Pancreas (tissue), 10 donors: ENCODE data around the gene CCDC174. TPM values are rescaled to one million over a fixed set of nuclear protein-coding genes. Genes with fewer than 3 reads are reported as not detected.

Experiments used
- ATAC-seq, 4 donors: fragments of 200-7000 bp; cut with Tn5 transposase; one replicate each; pipeline versions ENCODE4 v1.8.0 to v1.9.1; 2020; ENCODE audit warnings: mild to moderate bottlenecking in 4 of 4, moderate library complexity in 4 of 4
- DNase-seq, 6 donors: peaks; one replicate each; pipeline ENCODE4 v3.0.0-alpha.2; 2020
- FAIRE-seq: peaks from 2 replicates; lab custom pipeline; 2012; peaks lifted over from hg19 to GRCh38; lab: Jason Lieb, UNC
- H3K27ac ChIP-seq, 4 donors: fragments of 200-600 bp; sonication (generic); 1 replicate in 3 of 4; 2 replicates in 1 of 4; pipeline versions ENCODE4 v1.5.0 to v1.8.0; 2020
- H3K27me3 ChIP-seq, 4 donors: fragments of 200-600 bp; one replicate each; pipeline ENCODE4 v1.8.0; 2021
- H3K36me3 ChIP-seq, 3 donors: fragments of 200-600 bp; sonication (generic) in 1 of 3; one replicate each; pipeline versions ENCODE4 v1.5.0 to v1.8.0; 2020 to 2021
- H3K4me1 ChIP-seq, 3 donors: fragments of 200-600 bp; one replicate each; pipeline ENCODE4 v1.8.0; 2021
- H3K4me3 ChIP-seq, 4 donors: fragments of 200-600 bp; sonication (generic) in 2 of 4; one replicate each; pipeline versions ENCODE4 v1.5.0 to v1.8.0; 2020 to 2021
- H3K9me3 ChIP-seq, 4 donors: fragments of 200-600 bp; one replicate each; pipeline ENCODE4 v1.8.0; 2021
- WGBS, 2 donors: extraction: QIAGEN DNeasy Blood & Tissue Kit; methylation state at CpG; one replicate each; pipeline ENCODE4 v1.1.7; 2013; 5-methylcytosine and 5-hydroxymethylcytosine counted together
- intact Hi-C, 3 donors: fragments of 100-400 bp; cut with DNase I; formaldehyde crosslinking; loops; one replicate each; pipeline versions ENCODE4 v1.11.1 to v1.14.2; 2022
- polyA plus RNA-seq, 2 donors: library from polyadenylated mRNA; stranded (reverse); fragments of 200-250 nt; gene quantifications; one replicate each; pipeline ENCODE4 v1.2.3, GENCODE V29; 2013
- total RNA-seq, 6 donors: library from RNA; stranded (reverse); fragmentation: NEBNext Ultra II Directional in 4 of 6; extraction: Animal tissue kit (Norgen Biotek cat#: 25700) in 4 of 6; gene quantifications; one replicate each; pipeline versions ENCODE4 v1.2.1 to v1.2.4, GENCODE V29; 2021 to 2023
- TF ChIP-seq, protein P1 (sequence below), 4 donors: fragments of 200-600 bp; sonication (generic) in 3 of 4; IDR thresholded peaks; one replicate each; pipeline versions ENCODE4 v1.5.0 to v1.8.0; 2021; ENCODE audit warnings: antibody characterized with exemption in 4 of 4
- donor health status: healthy with polysubstance abuse.
- donor health status: DM: no; HTN: no; CAD: no; lungs with moderate emphysema.
- donor health status: DM: no; HTN: no; CAD: no.
- donor health status: control.
- donor health status: control.
- donor health status: Bipolar disorder and iron deficiency.
- donor health status: DM: yes; HTN: yes; CAD: no.
- donor health status: DM: no; HTN: no; CAD: no.
- donor health status: DM: no; HTN: no; CAD: no.
- donor health status: DM: yes; HTN: yes; CAD: no.

The CCDC174 gene
- total and polyA plus RNA-seq, 8 donors, result 7.2 to 18.1 (median 12.5) TPM

DNA sequence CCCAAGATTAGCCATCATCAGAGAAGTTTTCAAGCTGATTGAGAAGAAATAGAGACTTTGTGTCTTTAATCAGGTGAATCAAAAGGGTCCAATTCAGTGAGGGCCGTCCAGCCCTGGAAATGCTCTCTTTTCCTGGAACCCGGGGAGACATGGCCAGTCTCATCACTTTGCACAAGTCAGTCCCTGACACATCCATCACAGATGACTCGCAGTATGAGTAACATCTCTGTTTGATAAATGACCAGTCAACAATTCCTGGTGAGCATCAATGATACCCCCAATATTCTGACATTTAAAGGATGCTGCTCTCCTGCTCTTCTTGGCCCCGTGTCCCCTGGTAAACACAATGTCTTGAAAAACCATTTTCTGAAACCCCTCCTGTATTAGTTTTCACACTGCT is 50.1 kb downstream of the CCDC174 start:
- no peaks in the 10 kb centered on the region for H3K27me3 ChIP-seq
- intact Hi-C loops, result no loop called here
- no peak overlapping the region for H3K4me3 ChIP-seq
- H3K4me1 ChIP-seq, result no peaks in the 10 kb centered on the region
- TF ChIP-seq, protein P1, sequence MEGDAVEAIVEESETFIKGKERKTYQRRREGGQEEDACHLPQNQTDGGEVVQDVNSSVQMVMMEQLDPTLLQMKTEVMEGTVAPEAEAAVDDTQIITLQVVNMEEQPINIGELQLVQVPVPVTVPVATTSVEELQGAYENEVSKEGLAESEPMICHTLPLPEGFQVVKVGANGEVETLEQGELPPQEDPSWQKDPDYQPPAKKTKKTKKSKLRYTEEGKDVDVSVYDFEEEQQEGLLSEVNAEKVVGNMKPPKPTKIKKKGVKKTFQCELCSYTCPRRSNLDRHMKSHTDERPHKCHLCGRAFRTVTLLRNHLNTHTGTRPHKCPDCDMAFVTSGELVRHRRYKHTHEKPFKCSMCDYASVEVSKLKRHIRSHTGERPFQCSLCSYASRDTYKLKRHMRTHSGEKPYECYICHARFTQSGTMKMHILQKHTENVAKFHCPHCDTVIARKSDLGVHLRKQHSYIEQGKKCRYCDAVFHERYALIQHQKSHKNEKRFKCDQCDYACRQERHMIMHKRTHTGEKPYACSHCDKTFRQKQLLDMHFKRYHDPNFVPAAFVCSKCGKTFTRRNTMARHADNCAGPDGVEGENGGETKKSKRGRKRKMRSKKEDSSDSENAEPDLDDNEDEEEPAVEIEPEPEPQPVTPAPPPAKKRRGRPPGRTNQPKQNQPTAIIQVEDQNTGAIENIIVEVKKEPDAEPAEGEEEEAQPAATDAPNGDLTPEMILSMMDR (IDR thresholded peaks at IDR 0.05), result no peak
- no peak for FAIRE-seq
- no peaks in the 10 kb centered on the region for H3K36me3 ChIP-seq
- WGBS, 2 donors, result 79 to 85% methylated on average over 4 of the region's 4 CpGs
- H3K27ac ChIP-seq, result no peak overlapping the region
- no peaks in the 10 kb centered on the region for H3K9me3 ChIP-seq
- no peak for ATAC-seq
- DNase-seq, result no peak

DNA sequence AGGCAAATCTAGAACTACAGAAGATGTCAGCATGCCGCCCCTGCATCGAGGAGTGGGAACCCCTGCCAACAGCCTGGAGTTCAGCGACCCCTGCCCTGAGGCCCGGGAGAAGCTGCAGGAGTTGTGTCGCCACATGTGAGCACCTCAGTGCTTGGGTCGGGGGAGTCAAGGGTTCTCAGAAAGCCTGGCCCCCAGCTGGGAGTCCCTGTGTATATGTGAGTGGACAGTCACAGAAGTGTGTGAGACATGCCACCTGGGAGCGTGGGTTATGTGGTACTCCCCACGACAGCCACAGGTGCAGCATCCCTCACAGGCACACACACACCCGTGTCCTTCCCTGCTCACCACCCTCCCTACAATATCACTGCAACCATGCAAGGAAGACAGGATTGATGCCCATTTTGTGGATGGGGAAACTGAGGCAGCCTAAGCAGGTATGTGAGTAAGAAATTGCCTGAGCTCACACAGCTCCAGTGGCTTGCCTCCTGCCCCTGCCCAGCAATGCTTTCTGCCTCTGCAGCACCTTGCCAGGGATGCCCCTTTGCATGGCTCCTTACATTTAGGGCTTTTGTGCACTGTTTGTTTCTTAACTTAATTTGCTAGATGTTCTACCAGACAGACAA is 51.7 kb downstream of the CCDC174 start:
- FAIRE-seq (no peak), DNase-seq (no peak)
- no peak overlapping the region for H3K27ac ChIP-seq

DNA sequence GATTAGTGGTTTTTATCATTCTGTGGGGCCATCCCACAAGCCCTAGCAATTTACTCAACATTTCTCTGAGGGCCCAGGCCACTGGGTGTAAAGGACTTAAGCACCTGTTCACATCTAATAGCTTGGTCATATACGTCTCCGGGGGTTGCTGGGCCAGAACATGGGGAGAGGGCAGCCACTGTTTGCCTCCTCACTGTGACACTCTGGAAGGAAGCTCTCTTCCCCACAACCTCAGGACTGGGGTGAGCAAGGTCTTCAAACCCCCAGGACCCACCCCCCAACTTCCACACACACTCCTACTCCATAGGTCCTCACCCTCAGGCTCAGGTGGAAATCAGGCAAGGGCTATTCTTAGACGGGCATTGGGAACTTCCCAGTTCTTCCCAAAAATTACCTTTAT is 52.2 kb downstream of the CCDC174 start:
- 83 to 87% methylated on average over 3 of the region's 3 CpGs for WGBS, 2 donors
- FAIRE-seq, result no peak

More for the DNA sequence above, 51.7 kb downstream of the CCDC174 start:
- intact Hi-C loops, result no loop called here
- Histone ChIP-seq H3K4me1 (no peaks in the 10 kb centered on the region), H3K27me3 (no peaks in the 10 kb centered on the region), H3K36me3 (no peaks in the 10 kb centered on the region), H3K9me3 (no peaks in the 10 kb centered on the region), H3K4me3 (no peak overlapping the region)
- TF ChIP-seq, protein P1 (IDR thresholded peaks at IDR 0.05), result no peak
- no peak for ATAC-seq
- 82 to 88% methylated on average over 9 of the region's 9 CpGs for WGBS, 2 donors

DNA sequence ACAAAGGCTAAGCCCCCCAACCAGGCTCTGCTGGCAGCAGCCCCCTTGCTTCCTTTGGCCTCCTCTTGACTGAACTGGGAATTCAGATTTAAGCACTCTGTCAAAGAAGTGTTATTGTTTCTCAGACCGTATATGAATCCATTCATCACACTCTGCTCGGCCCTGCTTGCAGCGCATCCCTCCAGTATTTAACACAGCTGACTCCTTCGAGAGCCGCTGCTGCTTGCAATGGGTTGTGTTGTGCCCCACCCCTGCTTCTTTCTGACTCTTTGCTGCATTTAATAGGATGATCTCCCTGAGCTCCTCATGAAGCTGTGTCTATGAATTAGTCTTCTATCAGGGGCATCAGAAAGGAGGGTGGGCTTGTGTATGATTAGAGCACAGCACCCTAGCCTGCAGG is 54.5 kb downstream of the CCDC174 start:
- H3K4me1 ChIP-seq, result no peaks in the 10 kb centered on the region
- intact Hi-C loops, result no loop called here
- no peaks in the 10 kb centered on the region for H3K27me3 ChIP-seq
- H3K36me3 ChIP-seq, result no peaks in the 10 kb centered on the region
- no peak overlapping the region for H3K4me3 ChIP-seq
- DNase-seq (no peak), FAIRE-seq (no peak), ATAC-seq (no peak)
- H3K9me3 ChIP-seq, result no peaks in the 10 kb centered on the region
- 78 to 84% methylated on average over 5 of the region's 5 CpGs for WGBS, 2 donors
- no peak overlapping the region for H3K27ac ChIP-seq
- TF ChIP-seq, protein P1 (IDR thresholded peaks at IDR 0.05), result no peak

More for the DNA sequence above, 52.2 kb downstream of the CCDC174 start:
- TF ChIP-seq, protein P1 (IDR thresholded peaks at IDR 0.05), result no peak
- ATAC-seq (no peak), DNase-seq (no peak)
- H3K4me3 ChIP-seq, result no peak overlapping the region
- no peaks in the 10 kb centered on the region for H3K36me3 ChIP-seq
- no peaks in the 10 kb centered on the region for H3K9me3 ChIP-seq
- intact Hi-C loops, result no loop called here
- no peaks in the 10 kb centered on the region for H3K4me1 ChIP-seq
- H3K27me3 ChIP-seq, result no peaks in the 10 kb centered on the region
- H3K27ac ChIP-seq, result no peak overlapping the region

DNA sequence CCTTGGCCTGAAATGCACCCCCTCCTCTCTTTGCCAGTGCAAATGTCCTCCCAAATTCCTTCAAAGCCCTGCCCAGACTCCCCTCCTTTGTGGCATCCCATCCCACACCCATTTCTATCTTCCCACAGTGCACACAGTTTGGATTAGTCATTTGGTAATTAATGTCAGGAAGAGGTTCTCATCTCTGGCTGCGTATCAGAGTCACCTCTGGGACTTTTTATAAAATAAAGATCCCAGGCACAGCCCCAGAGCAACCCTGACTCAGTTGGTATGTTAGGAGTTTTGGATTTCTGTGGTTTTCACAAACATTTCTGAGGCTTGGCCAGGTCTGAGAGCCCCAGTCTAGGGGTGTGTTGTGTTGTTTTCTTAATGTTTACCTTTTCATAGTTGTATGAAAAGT is 65.0 kb downstream of the CCDC174 start:
- H3K4me3 ChIP-seq, result no peak overlapping the region
- ATAC-seq (no peak), DNase-seq (no peak), FAIRE-seq (no peak)
- no peaks in the 10 kb centered on the region for H3K9me3 ChIP-seq
- WGBS, 2 donors, result 45 to 57% methylated on average over 1 of the region's 1 CpG
- H3K4me1 ChIP-seq, result no peaks in the 10 kb centered on the region
- intact Hi-C loops, result no loop called here
- no peak overlapping the region for H3K27ac ChIP-seq
- TF ChIP-seq, protein P1 (IDR thresholded peaks at IDR 0.05), result no peak
- H3K27me3 ChIP-seq, result no peaks in the 10 kb centered on the region
- H3K36me3 ChIP-seq, result no peaks in the 10 kb centered on the region
